Neural cell (in vitro differentiated cells): ENCODE measurements around the gene GAS5.

Experiments used
- EZH2 ChIP-seq: fragments of 200-600, 300-800 bp; shearing (Covaris generic), sonication (generic); IDR thresholded peaks from 2 replicates; pipeline ENCODE4 v1.6.1; 2014; ENCODE audit warnings: antibody characterized with exemption, low read length, borderline replicate concordance, mild to moderate bottlenecking; ENCODE audit not compliant: insufficient read depth, poor library complexity, severe bottlenecking
- MXI1 ChIP-seq: fragments of 450-650 bp; conservative IDR thresholded peaks from 2 replicates; pipeline ENCODE4 v1.6.1; 2014; ENCODE audit warnings: antibody characterized with exemption, mild to moderate bottlenecking; ENCODE audit not compliant: poor library complexity, severe bottlenecking

DNA sequence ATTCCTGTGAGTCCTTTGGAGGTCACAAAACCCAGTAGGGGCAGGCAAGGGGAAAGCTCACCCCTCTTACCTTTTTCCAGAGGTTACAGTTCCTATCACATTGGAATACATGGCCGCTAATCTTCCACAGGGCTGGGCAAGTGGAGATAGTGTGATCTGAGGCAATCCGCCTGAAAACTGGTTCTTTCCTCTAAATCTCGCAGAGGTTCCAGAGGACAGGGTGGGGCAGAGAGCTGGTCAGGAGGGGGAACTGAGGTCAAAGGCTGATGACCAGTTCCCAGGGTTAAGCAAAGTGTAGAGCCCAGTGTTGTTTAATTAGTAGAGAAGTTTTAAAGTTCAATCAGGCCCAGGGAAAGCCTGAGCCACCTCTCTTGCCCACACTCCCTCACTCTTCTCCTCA is 49.4 kb upstream of the GAS5 start, which contains the start of gene SERPINC1:
- TF ChIP-seq MXI1 = no peak
- no peak for TF ChIP-seq EZH2
